GM19023 (cell line): ENCODE measurements around the gene UNC5C.
A peak's percentile ranks its signal among the peaks of the same experiment; 100 is the strongest.
"Not testable (repeated sequence)": the region's sequence is repeated elsewhere in the genome, so short reads cannot be mapped to it uniquely, and the experiment has no call there.

Experiments used
- ATAC-seq: cut with Tn5 transposase; IDR thresholded peaks from one replicate; pipeline ENCODE4 v1.9.1; 2021; ENCODE audit warnings: mild to moderate bottlenecking, moderate library complexity; ENCODE audit not compliant: unreplicated experiment

The UNC5C gene

GRCh38 chr4:95190751-95191436 lies 357.9 kb downstream of the UNC5C start:
- no peak for ATAC-seq

GRCh38 chr4:95188701-95189370 lies 359.9 kb downstream of the UNC5C start:
- no peak for ATAC-seq

GRCh38 chr4:95186666-95187065 lies 362.1 kb downstream of the UNC5C start:
- no peak for ATAC-seq

GRCh38 chr4:95183656-95184408 lies 364.9 kb downstream of the UNC5C start:
- ATAC-seq = no peak

- ATAC-seq = no peak
Measured at GRCh38 chr4:95181996-95182306, 366.8 kb downstream of the UNC5C start.

- ATAC-seq = no peak
Measured at GRCh38 chr4:95181243-95181995, 367.4 kb downstream of the UNC5C start.

- ATAC-seq = no peak
Measured at GRCh38 chr4:95180531-95181242, 368.1 kb downstream of the UNC5C start.

GRCh38 chr4:95178938-95179337 lies 369.8 kb downstream of the UNC5C start:
- ATAC-seq = no peak

- not testable (repeated sequence) for ATAC-seq
Measured at GRCh38 chr4:95171377-95171776, 377.4 kb downstream of the UNC5C start.

- no peak for ATAC-seq
Measured at GRCh38 chr4:95170176-95170575, 378.6 kb downstream of the UNC5C start.

- no peak for ATAC-seq
Measured at GRCh38 chr4:95167805-95168204, 381.0 kb downstream of the UNC5C start.

- ATAC-seq = peak; percentile 75
Measured at GRCh38 chr4:95165926-95166524, 382.7 kb downstream of the UNC5C start.

GRCh38 chr4:95162867-95163266 lies 385.9 kb downstream of the UNC5C start:
- no peak for ATAC-seq

- no peak for ATAC-seq
Measured at GRCh38 chr4:95161781-95162469, 386.8 kb downstream of the UNC5C start.

- ATAC-seq = no peak
Measured at GRCh38 chr4:95159384-95159783, 389.4 kb downstream of the UNC5C start.

GRCh38 chr4:95158626-95159025 lies 390.1 kb downstream of the UNC5C start:
- no peak for ATAC-seq

- ATAC-seq = no peak
Measured at GRCh38 chr4:95158045-95158444, 390.7 kb downstream of the UNC5C start.

GRCh38 chr4:95157596-95157995 lies 391.2 kb downstream of the UNC5C start:
- no peak for ATAC-seq

- ATAC-seq = no peak
Measured at GRCh38 chr4:95156452-95156765, 392.4 kb downstream of the UNC5C start.
